HUDEP-2 (cell line): ENCODE results near the gene MAP4K1.

Experiments
- DNase-seq, 76 experiments: peaks; one replicate each; lab custom pipeline; 2025; ENCODE audit not compliant: unreplicated experiment in 76 of 76; lab: John Stamatoyannopoulos, UW

Gene MAP4K1

GRCh38 chr19:38617764-38618589 lies at the start of gene MAP4K1:
TSS of gene MAP4K1 (minus strand) at chr19:38617953. CDS start at chr19:38617895, 58 bp downstream.
- no peak for DNase-seq

DNA sequence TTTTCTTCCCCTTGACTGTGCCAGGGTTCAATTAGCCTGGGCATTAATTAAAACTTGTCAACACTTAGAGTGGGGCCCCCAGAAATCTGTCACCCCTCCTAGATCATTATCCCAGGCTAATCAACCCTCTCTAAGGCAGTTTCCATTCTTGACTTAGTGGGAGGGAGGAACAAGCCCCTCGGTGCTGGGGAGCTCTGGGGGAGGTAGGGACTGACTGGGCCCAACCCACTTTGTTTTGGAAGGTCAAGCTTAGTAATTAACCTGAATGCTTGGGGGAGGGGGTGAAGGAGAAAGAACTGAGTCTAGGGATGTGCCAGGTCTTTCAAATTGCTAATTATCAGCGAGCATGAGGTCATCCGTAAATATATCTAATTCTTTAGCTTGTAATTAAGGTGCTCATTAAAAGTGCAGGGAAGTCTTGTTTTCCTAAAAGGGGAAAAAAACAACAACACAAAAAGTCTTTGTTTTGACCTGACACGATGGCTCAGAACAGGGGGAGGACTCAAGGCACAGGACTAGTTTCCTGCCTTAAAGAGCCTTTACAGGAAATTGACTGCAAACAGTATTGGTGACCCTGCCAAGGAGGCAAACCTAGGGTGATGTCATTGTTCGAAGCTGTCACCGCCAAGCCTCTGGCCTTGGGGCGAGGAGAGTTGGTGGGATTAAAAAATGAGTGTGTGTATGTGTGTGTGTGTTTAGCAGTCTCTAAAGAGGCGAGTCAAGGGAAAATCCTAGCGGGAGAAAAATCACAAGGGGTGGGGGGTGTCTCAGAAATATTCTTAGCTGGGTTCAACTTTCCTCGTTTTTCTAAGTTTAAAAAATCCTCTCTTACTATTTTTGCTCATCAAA lies 49.1 kb upstream of the MAP4K1 start:
- peak in 1 of 76 experiments; percentile 10 for DNase-seq

GRCh38 chr19:38665950-38666662 lies 48.4 kb upstream of the MAP4K1 start:
- DNase-seq, result no peak

GRCh38 chr19:38665219-38665931 lies 47.6 kb upstream of the MAP4K1 start:
- no peak for DNase-seq

GRCh38 chr19:38664503-38665211 lies 46.9 kb upstream of the MAP4K1 start:
- DNase-seq, result peak in 59 of 76 experiments; percentile 21 to 76 (median 53)

- DNase-seq, result no peak
Observed at GRCh38 chr19:38663957-38664502, 46.3 kb upstream of the MAP4K1 start.

DNA sequence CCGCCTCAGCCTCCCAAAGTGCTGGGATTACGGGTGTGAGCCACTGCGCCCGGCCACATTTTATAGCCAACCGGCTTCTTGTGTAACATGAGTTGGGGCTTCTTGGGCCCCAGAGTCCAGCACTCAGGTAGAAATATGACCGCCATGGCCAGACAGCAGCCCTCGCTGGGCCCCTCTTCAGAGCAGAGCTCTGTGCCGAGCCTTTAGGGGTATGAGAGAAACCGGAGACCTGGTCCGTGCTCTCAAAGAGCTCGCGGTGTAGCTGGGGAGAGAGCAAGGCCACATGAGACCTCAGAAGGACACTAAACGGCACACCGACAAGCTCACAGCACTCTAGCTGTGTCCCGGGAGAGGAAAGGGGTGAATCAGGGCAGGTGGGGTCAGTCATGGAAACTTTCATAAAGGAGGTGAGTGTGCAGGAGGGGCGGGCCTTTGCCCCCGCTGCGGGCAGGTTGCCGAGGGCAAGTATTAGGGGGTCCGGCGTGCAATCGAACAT lies 45.5 kb upstream of the MAP4K1 start:
- DNase-seq, result no peak

DNA sequence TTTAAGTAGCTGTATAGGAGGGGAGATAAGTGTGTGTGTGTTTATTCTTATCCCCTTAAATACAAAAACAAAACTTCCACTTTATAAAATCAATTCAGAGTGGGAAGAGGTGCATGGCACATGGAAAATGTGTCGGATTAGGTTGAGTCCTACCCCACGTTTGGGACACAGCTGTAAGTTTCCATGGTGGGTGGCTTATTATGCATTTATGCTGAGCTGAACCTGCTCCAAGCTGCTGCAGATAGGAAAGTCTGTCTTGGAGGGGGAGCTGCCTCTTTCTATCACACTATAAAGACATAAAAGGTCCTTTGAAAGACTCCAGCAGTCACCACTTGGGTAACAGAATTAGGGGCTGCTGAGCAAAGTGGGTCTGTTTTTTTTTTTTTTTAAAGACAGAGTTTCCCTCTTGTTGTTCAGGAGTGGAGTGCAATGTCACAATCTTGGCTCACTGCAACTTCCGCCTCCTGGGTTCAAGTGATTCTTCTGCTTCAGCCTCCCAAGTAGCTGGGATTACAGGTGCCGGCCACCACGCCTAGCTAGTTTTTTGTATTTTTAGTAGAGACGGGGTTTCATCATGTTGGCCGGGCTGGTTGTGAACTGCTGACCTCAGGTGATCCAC lies 44.9 kb upstream of the MAP4K1 start:
- DNase-seq, result no peak

DNA sequence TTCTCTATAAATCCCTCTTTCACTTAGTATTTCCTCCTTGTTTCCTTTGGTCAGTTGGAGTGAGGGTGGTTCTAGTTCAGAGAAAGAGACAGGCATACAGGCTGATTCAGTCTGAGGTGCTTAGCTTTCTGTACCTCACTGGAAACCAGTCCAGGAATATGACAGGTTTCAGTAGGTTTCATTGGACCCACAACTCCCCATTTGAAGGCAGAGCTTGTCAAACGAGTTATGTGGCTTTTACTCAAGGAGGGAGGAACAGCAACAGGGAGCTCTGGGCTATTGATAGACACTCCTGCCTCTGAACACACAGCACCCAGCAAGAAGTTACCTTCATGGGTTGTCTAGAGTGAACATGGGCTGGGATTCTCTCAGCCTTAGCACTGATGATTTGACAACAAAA lies 44.2 kb upstream of the MAP4K1 start:
- DNase-seq, result no peak

GRCh38 chr19:38661136-38661535 lies 43.4 kb upstream of the MAP4K1 start:
- no peak for DNase-seq

DNA sequence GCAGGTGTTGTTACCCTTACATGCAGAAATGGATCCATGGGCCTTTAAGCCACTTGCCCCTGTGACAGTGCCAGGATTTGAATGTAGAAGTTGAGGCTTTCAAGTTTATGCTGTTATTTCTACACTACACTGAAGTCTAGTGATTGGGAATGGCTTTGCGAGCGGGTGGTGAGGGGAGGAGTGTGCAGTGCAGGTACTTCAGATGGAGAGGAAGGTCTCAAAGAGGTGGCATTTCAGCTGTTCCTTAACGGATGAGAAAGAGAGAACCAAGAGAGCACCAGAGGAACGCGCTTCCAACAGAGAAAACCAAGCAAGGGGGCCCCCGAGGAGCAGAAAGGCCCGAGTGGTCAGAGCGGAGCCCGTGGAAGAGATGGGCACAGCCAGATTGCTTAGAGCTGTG lies 43.0 kb upstream of the MAP4K1 start:
- no peak for DNase-seq

- DNase-seq, result no peak
Observed at GRCh38 chr19:38658462-38659306, 40.9 kb upstream of the MAP4K1 start.

DNA sequence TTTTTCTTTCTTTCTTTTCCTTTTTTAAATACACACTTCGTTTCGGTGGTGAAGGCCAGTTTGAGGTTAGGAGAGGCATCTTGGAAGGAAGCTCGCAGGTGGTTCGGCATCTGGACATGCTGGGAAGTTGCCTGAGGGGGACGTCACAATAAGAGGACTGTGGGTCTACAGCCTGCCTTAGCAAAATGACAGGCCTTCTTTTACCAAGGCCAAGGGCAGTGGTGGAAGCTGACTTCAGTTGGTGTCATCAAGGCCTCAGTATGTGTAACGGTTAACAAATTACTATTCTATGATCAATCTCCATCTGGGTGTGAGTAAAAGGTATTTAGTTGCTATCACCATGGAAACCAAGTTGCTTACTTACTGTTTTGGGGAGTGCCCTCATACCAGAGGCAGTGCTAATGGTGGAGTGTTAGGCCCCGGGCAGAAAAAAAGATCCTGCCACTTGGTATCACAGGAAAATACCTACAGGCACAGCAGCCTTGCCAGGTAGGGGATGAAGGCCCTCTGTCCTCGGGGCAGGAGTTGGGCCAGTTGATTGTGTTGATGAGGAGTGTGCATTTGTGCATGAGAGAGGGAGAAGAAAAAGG lies 40.0 kb upstream of the MAP4K1 start:
- DNase-seq, result no peak

DNA sequence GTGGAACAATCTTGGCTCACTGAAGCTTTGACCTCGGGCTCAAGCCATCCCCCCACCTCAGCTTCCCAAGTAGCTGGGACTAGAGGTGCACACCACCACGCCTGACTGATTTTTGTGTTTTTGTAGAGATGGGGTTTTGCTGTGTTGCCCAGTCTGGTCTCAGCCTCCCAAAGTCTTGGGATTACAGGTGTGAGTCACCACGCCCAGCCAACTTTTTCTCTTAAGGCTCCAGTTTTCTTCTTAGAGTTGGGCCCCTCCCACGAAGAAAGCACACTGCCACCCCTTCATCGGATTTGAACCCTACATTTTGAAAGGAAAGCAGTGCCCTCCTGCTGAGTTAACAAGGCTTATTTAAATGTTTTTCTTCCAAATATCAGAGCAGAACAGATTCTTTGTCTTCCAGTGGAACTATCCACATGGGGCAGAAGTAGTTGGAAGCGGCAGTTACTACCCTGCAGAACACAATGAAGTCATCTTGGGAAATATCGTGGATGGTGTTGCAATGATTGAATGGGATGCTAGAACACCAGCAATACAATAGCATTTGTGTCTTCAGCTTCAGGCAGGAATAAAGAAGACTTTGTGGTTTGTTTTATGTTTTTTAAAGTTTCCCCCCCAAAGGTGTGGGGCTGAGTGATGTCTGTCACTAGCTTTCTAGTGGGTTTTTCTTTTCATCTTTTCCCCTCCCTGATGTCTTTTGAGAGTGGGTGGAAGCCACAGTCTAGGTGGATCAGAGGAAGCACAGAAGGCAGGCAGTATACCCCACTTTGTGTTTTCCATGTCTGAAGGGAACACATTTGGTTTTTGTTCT lies 38.6 kb upstream of the MAP4K1 start:
- no peak for DNase-seq

- DNase-seq, result no peak
Observed at GRCh38 chr19:38655148-38655824, 37.5 kb upstream of the MAP4K1 start.

GRCh38 chr19:38654628-38655055 lies 36.9 kb upstream of the MAP4K1 start:
- DNase-seq, result no peak
